NB4 (cell line): ENCODE measurements around the gene NR2F1-AS1.

ENCODE experiments used
- CTCF ChIP-seq: IDR thresholded peaks from one replicate; pipeline ENCODE4 v1.5.1; 2012; ENCODE audit warnings: low read depth, low read length
- POLR2A ChIP-seq: IDR thresholded peaks from 2 replicates; pipeline ENCODE4 v1.6.1; 2011; ENCODE audit warnings: mild to moderate bottlenecking; ENCODE audit not compliant: insufficient read length; ENCODE audit errors: extremely low read depth

GRCh38 chr5:93621327-93621798 is 40.3 kb upstream of the NR2F1-AS1 start:
- no peak for TF ChIP-seq POLR2A
- no peak for TF ChIP-seq CTCF
